Heart right ventricle (tissue), 16 donors: Measurements from ENCODE around the gene GRIK4. TPM values are rescaled to one million over a fixed set of nuclear protein-coding genes. Genes with fewer than 3 reads are reported as not detected.

Experiments
- ATAC-seq, 8 donors: fragments of 200-7000 bp; cut with Tn5 transposase; one replicate each; pipeline ENCODE4 v1.9.1; 2020; ENCODE audit warnings: mild to moderate bottlenecking in 8 of 8, moderate library complexity in 8 of 8, moderate number of reproducible peaks in 1 of 8
- DNase-seq, 2 donors: peaks; one replicate each; pipeline ENCODE4 v3.0.0-alpha.2; 2020
- H3K27ac ChIP-seq, 10 donors: fragments of 200-600 bp; sonication (generic) in 2 of 10; one replicate each; pipeline versions ENCODE4 v1.5.0 to v1.8.0; 2020 to 2022; ENCODE audit warnings: mild to moderate bottlenecking in 3 of 10
- H3K27me3 ChIP-seq, 7 donors: fragments of 200-600 bp; one replicate each; pipeline ENCODE4 v1.8.0; 2021 to 2022; ENCODE audit warnings: mild to moderate bottlenecking in 2 of 7
- H3K36me3 ChIP-seq, 9 donors: fragments of 200-600 bp; sonication (generic) in 1 of 9; one replicate each; pipeline versions ENCODE4 v1.5.0 to v1.8.0; 2020 to 2022; ENCODE audit warnings: mild to moderate bottlenecking in 2 of 9
- H3K4me1 ChIP-seq, 9 donors: fragments of 200-600 bp; sonication (generic) in 1 of 9; one replicate each; pipeline versions ENCODE4 v1.5.0 to v1.8.0; 2020 to 2022; ENCODE audit warnings: mild to moderate bottlenecking in 4 of 9
- H3K4me3 ChIP-seq, 10 donors: fragments of 200-600 bp; sonication (generic) in 2 of 10; one replicate each; pipeline versions ENCODE4 v1.5.0 to v1.8.0; 2020 to 2022; ENCODE audit warnings: mild to moderate bottlenecking in 7 of 10, moderate library complexity in 2 of 10
- H3K9me3 ChIP-seq, 11 donors: fragments of 200-600 bp in 10 of 11; sonication (generic) in 2 of 11; one replicate each; pipeline versions ENCODE4 v1.5.0 to v1.8.0; 2013 to 2022; ENCODE audit warnings: mild to moderate bottlenecking in 2 of 11, control low read depth in 1 of 11, moderate library complexity in 1 of 11
- CTCF ChIP-seq, 9 donors: fragments of 200-600 bp; sonication (generic) in 2 of 9; IDR thresholded peaks; one replicate each; pipeline versions ENCODE4 v1.5.0 to v1.8.0; 2021 to 2022; ENCODE audit warnings: antibody characterized with exemption in 9 of 9, mild to moderate bottlenecking in 5 of 9, moderate library complexity in 1 of 9
- WGBS, 2 donors: extraction: QIAGEN DNeasy Blood & Tissue Kit; methylation state at CpG; one replicate each; pipeline ENCODE4 v1.1.7; 2013; ENCODE audit warnings: inconsistent platforms in 1 of 2; 5-methylcytosine and 5-hydroxymethylcytosine counted together
- intact Hi-C, 10 donors: fragments of 100-400 bp; cut with DNase I; formaldehyde crosslinking; loops; one replicate each; pipeline versions ENCODE4 v1.11.1 to v1.14.2; 2022
- polyA plus RNA-seq, 2 donors: library from polyadenylated mRNA; stranded (reverse); fragments of 200-250 nt; gene quantifications; one replicate each; pipeline ENCODE4 v1.2.3, GENCODE V29; 2013
- total RNA-seq, 10 donors: library from RNA; stranded (reverse); fragmentation: NEBNext Ultra II Directional in 3 of 10; extraction: Animal tissue kit (Norgen Biotek cat#: 25700) in 3 of 10; gene quantifications; one replicate each; pipeline versions ENCODE4 v1.2.1 to v1.2.4, GENCODE V29; 2021 to 2023
- donor health status: Arrhythmogenic right ventricular cardiomyopathy.
- donor health status: ischemic (EF 13 %, LVEDD 7.1; RV severe dilation, severe dysfunction).
- donor health status: healthy with polysubstance abuse.
- donor health status: DM: no; HTN: yes; CAD: no.
- donor health status: DM: no; HTN: no; CAD: no.
- donor health status: ischemic (EF 25% LVEDD 6.9; RV normal size, moderate dysfunction).
- donor health status: ischemic (EF 25% LVEDD 5.7; RV mildly dilated, moderate dysfunction).
- donor health status: healthy.
- donor health status: DM: yes; HTN: yes; CAD: no.
- donor health status: Ischemic cardiomyopathy.
- donor health status: ischemic (EF 35%, LVEDD 5.7; RV mildly dilated, moderate dysfunction).
- donor health status: nonischemic (EF 11% LVEDD 7.7; RV severe dilation, severe dysfunction).
- donor health status: DM: yes; HTN: yes; CAD: no.
- donor health status: PGD.
- donor health status: ischemic (EF 29% LVEDD 5.4; RV normal size, mild dysfunction).
- donor health status: nonischemic (EF 23%, LVEDD 6.1; RV moderate dilation, normal function).

GRIK4 gene
- total and polyA plus RNA-seq, 12 donors: 0.01 to 0.85 (median 0.37) TPM; not detected in 6

- Histone ChIP-seq H3K4me1 (no peaks in the 10 kb centered on the region), H3K9me3 (no peaks in the 10 kb centered on the region), H3K27me3 (peaks cover 0 to 29% (median 9%) of the 10 kb centered on the region in 7 donors), H3K27ac (no peak overlapping the region), H3K36me3 (no peaks in the 10 kb centered on the region), H3K4me3 (no peak overlapping the region)
- WGBS, 2 donors: 89 to 90% methylated on average over 11 of the region's 11 CpGs
- no peak for TF ChIP-seq CTCF (IDR thresholded peaks at IDR 0.05)
- ATAC-seq (no peak), DNase-seq (no peak)
- intact Hi-C loops: no loop called here
Measured at GRCh38 chr11:120599816-120600420, 88.4 kb downstream of the GRIK4 start.

GRCh38 chr11:120601536-120601935 lies 90.0 kb downstream of the GRIK4 start:
- Histone ChIP-seq H3K27ac (no peak overlapping the region), H3K4me1 (no peaks in the 10 kb centered on the region), H3K4me3 (no peak overlapping the region), H3K36me3 (no peaks in the 10 kb centered on the region), H3K9me3 (no peaks in the 10 kb centered on the region), H3K27me3 (peaks cover 0 to 24% (median 9%) of the 10 kb centered on the region in 7 donors)
- DNase-seq (no peak), ATAC-seq (no peak)
- TF ChIP-seq CTCF (IDR thresholded peaks at IDR 0.05): no peak
- intact Hi-C loops: no loop called here
- WGBS, 2 donors: 71 to 79% methylated on average over 4 of the region's 4 CpGs

GRCh38 chr11:120603071-120603470 lies 91.5 kb downstream of the GRIK4 start:
- whole genome bisulfite sequencing, 2 donors: 80 to 94% methylated on average over 3 of the region's 3 CpGs
- H3K9me3 ChIP-seq: no peaks in the 10 kb centered on the region
- H3K27ac ChIP-seq: no peak overlapping the region
- peaks cover 0 to 17% (median 0%) of the 10 kb centered on the region in 7 donors for H3K27me3 ChIP-seq
- no peak overlapping the region for H3K4me3 ChIP-seq
- H3K4me1 ChIP-seq: no peaks in the 10 kb centered on the region
- TF ChIP-seq CTCF (IDR thresholded peaks at IDR 0.05): no peak
- ATAC-seq (no peak), DNase-seq (no peak)
- intact Hi-C loops: no loop called here
- H3K36me3 ChIP-seq: no peaks in the 10 kb centered on the region

- no peak overlapping the region for H3K4me3 ChIP-seq
- ATAC-seq (no peak), DNase-seq (no peak)
- no peak overlapping the region for H3K27ac ChIP-seq
- intact Hi-C loops: no loop called here
- H3K4me1 ChIP-seq: peaks cover 0 to 10% (median 4%) of the 10 kb centered on the region in 9 donors
- peaks cover 0 to 7% (median 0%) of the 10 kb centered on the region in 7 donors for H3K27me3 ChIP-seq
- no peaks in the 10 kb centered on the region for H3K9me3 ChIP-seq
- 90 to 93% methylated on average over 4 of the region's 4 CpGs for WGBS, 2 donors
- no peak for TF ChIP-seq CTCF (IDR thresholded peaks at IDR 0.05)
- no peaks in the 10 kb centered on the region for H3K36me3 ChIP-seq
Measured at GRCh38 chr11:120605469-120605868, 93.9 kb downstream of the GRIK4 start.
